Neural progenitor cell (in vitro differentiated cells): ENCODE measurements around the gene CTNNA1. TPM values are rescaled to one million over a fixed set of nuclear protein-coding genes. Genes with fewer than 3 reads are reported as not detected.

Experiments
- DNase-seq: peaks from one replicate; pipeline ENCODE4 v3.0.0-alpha.2; 2016; ENCODE audit warnings: low spot score
- H2AFZ ChIP-seq: fragments of 200-600 bp; sonication (generic); replicated peaks from 2 replicates; pipeline ENCODE4 v1.6.1; 2016; ENCODE audit warnings: antibody characterized with exemption
- H3F3A ChIP-seq: fragments of 200-600 bp; sonication (generic); 2 replicates; pipeline ENCODE4 v1.6.1; 2016; ENCODE audit warnings: antibody characterized with exemption, low read depth
- H3K27ac ChIP-seq: fragments of 200-600 bp; sonication (generic); 2 replicates; pipeline ENCODE4 v1.5.1; 2016; ENCODE audit warnings: mild to moderate bottlenecking
- H3K27me3 ChIP-seq: fragments of 200-600 bp; sonication (generic); 2 replicates; pipeline ENCODE4 v1.6.1; 2016; ENCODE audit warnings: mild to moderate bottlenecking, moderate library complexity
- H3K36me3 ChIP-seq: fragments of 200-600 bp; sonication (generic); 2 replicates; pipeline ENCODE4 v1.5.1; 2016
- H3K4me1 ChIP-seq: fragments of 200-600 bp; sonication (generic); 2 replicates; pipeline ENCODE4 v1.6.1; 2016; ENCODE audit warnings: mixed run types
- H3K4me2 ChIP-seq: fragments of 200-600 bp; sonication (generic); 2 replicates; pipeline ENCODE4 v1.6.1; 2016
- H3K4me3 ChIP-seq: fragments of 200-600 bp; sonication (generic); 2 replicates; pipeline ENCODE4 v1.5.1; 2016
- H3K79me2 ChIP-seq: fragments of 200-600 bp; sonication (generic); 2 replicates; pipeline ENCODE4 v1.6.1; 2016; ENCODE audit warnings: low read depth
- H3K9ac ChIP-seq: fragments of 200-600 bp; sonication (generic); 2 replicates; pipeline ENCODE4 v1.6.1; 2016
- H3K9me3 ChIP-seq: fragments of 200-600 bp; sonication (generic); 2 replicates; pipeline ENCODE4 v1.5.1; 2016; ENCODE audit warnings: low read depth
- H4K20me1 ChIP-seq: fragments of 200-600 bp; sonication (generic); 2 replicates; pipeline ENCODE4 v1.6.1; 2016; ENCODE audit warnings: low read depth
- H3K27ac Mint-ChIP-seq: 3 replicates; pipeline ENCODE4 v1.8.0; 2021; ENCODE audit warnings: mixed read lengths
- H3K27me3 Mint-ChIP-seq: 2 replicates; pipeline ENCODE4 v1.8.0; 2022; ENCODE audit warnings: low read depth, mild to moderate bottlenecking, inconsistent platforms, moderate library complexity, mixed read lengths; ENCODE audit not compliant: insufficient read depth
- H3K36me3 Mint-ChIP-seq: 3 replicates; pipeline ENCODE4 v1.8.0; 2021; ENCODE audit warnings: mixed read lengths
- H3K4me1 Mint-ChIP-seq: 3 replicates; pipeline ENCODE4 v1.8.0; 2021; ENCODE audit warnings: mixed read lengths
- H3K4me3 Mint-ChIP-seq: 3 replicates; pipeline ENCODE4 v1.8.0; 2021; ENCODE audit warnings: mild to moderate bottlenecking, moderate library complexity, mixed read lengths
- H3K9me3 Mint-ChIP-seq: 3 replicates; pipeline ENCODE4 v1.8.0; 2020; ENCODE audit warnings: mixed read lengths
- CTCF ChIP-seq: fragments of 200-600 bp; sonication (generic); IDR thresholded peaks from 2 replicates; pipeline ENCODE4 v1.5.1; 2017; ENCODE audit warnings: antibody characterized with exemption, mild to moderate bottlenecking
- EZH2 ChIP-seq: fragments of 200-600 bp; sonication (generic); IDR thresholded peaks from 2 replicates; pipeline ENCODE4 v1.6.1; 2017; ENCODE audit warnings: antibody characterized with exemption, mild to moderate bottlenecking, moderate library complexity
- EZH2phosphoT487 ChIP-seq: fragments of 200-600 bp; sonication (generic); IDR thresholded peaks from 2 replicates; pipeline ENCODE4 v1.6.1; 2017; ENCODE audit warnings: antibody characterized with exemption
- total RNA-seq: library from RNA; depleted of rRNA; stranded (reverse); fragments of >200 nt; gene quantifications from 2 replicates; pipeline ENCODE4 v1.2.3, GENCODE V29; 2015; ENCODE audit warnings: low replicate concordance

The CTNNA1 gene
- total RNA-seq, 1 donor from 2014 or later: 305 TPM

- peaks cover 31% of the 10 kb centered on the region for H3K4me1 Mint-ChIP-seq
- no peaks in the 10 kb centered on the region for H3K27me3 ChIP-seq
- peak overlapping the region; percentile 32 for H3K27ac ChIP-seq
- no peak overlapping the region for H3K4me3 ChIP-seq
- H2AFZ ChIP-seq: no peak overlapping the region
- H4K20me1 ChIP-seq: peaks cover 39% of the 10 kb centered on the region
- no peak overlapping the region for H3K9ac ChIP-seq
- TF ChIP-seq EZH2: no peak
- TF ChIP-seq CTCF: no peak
- H3K9me3 ChIP-seq: no peaks in the 10 kb centered on the region
- H3K4me2 ChIP-seq: no peak overlapping the region
- H3K27me3 Mint-ChIP-seq: peaks cover 2% of the 10 kb centered on the region
- H3K36me3 ChIP-seq: peaks cover 12% of the 10 kb centered on the region
- peaks cover 37% of the 10 kb centered on the region for H3K36me3 Mint-ChIP-seq
- H3K9me3 Mint-ChIP-seq: no peaks in the 10 kb centered on the region
- no peak for DNase-seq
- H3K4me3 Mint-ChIP-seq: no peak overlapping the region
- peaks cover 8% of the 10 kb centered on the region for H3K4me1 ChIP-seq
- H3K79me2 ChIP-seq: peaks cover 59% of the 10 kb centered on the region
- H3F3A ChIP-seq: no peaks in the 10 kb centered on the region
- no peak overlapping the region for H3K27ac Mint-ChIP-seq
These were observed 78.5 kb downstream of the CTNNA1 start for GRCh38 chr5:138831703-138832102.

GRCh38 chr5:138832218-138832617 is 79.0 kb downstream of the CTNNA1 start:
- no peaks in the 10 kb centered on the region for H3K27me3 ChIP-seq
- H3K4me1 Mint-ChIP-seq: peaks cover 31% of the 10 kb centered on the region
- H3K4me1 ChIP-seq: peaks cover 8% of the 10 kb centered on the region
- no peaks in the 10 kb centered on the region for H3F3A ChIP-seq
- H3K4me2 ChIP-seq: no peak overlapping the region
- no peaks in the 10 kb centered on the region for H3K9me3 Mint-ChIP-seq
- H3K9me3 ChIP-seq: no peaks in the 10 kb centered on the region
- H3K27ac Mint-ChIP-seq: no peak overlapping the region
- peaks cover 36% of the 10 kb centered on the region for H3K36me3 Mint-ChIP-seq
- peaks cover 43% of the 10 kb centered on the region for H4K20me1 ChIP-seq
- H3K79me2 ChIP-seq: peaks cover 63% of the 10 kb centered on the region
- H3K36me3 ChIP-seq: peaks cover 12% of the 10 kb centered on the region
- no peak overlapping the region for H2AFZ ChIP-seq
- no peak overlapping the region for H3K9ac ChIP-seq
- H3K27me3 Mint-ChIP-seq: peaks cover 2% of the 10 kb centered on the region
- no peak overlapping the region for H3K27ac ChIP-seq
- DNase-seq: no peak
- TF ChIP-seq CTCF: no peak
- no peak for TF ChIP-seq EZH2
- TF ChIP-seq EZH2phosphoT487: no peak
- no peak overlapping the region for H3K4me3 Mint-ChIP-seq
- no peak overlapping the region for H3K4me3 ChIP-seq

- Histone ChIP-seq H3K9me3 (no peaks in the 10 kb centered on the region), H3F3A (no peaks in the 10 kb centered on the region), H3K4me3 (no peak overlapping the region), H3K4me2 (no peak overlapping the region), H4K20me1 (peaks cover 43% of the 10 kb centered on the region), H3K27me3 (no peaks in the 10 kb centered on the region), H3K9ac (no peak overlapping the region), H3K27ac (no peak overlapping the region), H2AFZ (no peak overlapping the region), H3K36me3 (peaks cover 3% of the 10 kb centered on the region), H3K79me2 (peaks cover 70% of the 10 kb centered on the region), H3K4me1 (peaks cover 8% of the 10 kb centered on the region)
- peaks cover 2% of the 10 kb centered on the region for H3K27me3 Mint-ChIP-seq
- H3K9me3 Mint-ChIP-seq: no peaks in the 10 kb centered on the region
- H3K4me3 Mint-ChIP-seq: no peak overlapping the region
- no peak for DNase-seq
- TF ChIP-seq CTCF: no peak
- no peak for TF ChIP-seq EZH2phosphoT487
- no peak for TF ChIP-seq EZH2
- peaks cover 31% of the 10 kb centered on the region for H3K4me1 Mint-ChIP-seq
- peak overlapping the region; percentile 10 for H3K27ac Mint-ChIP-seq
- peaks cover 29% of the 10 kb centered on the region for H3K36me3 Mint-ChIP-seq
These were observed 79.9 kb downstream of the CTNNA1 start for GRCh38 chr5:138833080-138833479.
